GM12878 (cell line): Measurements from ENCODE around the gene ACTN3. TPM values are rescaled to one million over a fixed set of nuclear protein-coding genes. Genes with fewer than 3 reads are reported as not detected.
A peak's percentile ranks its signal among the peaks of the same experiment; 100 is the strongest.

Experiments
- ATAC-seq: fragments of 200-7000 bp; cut with Tn5 transposase; 3 replicates; pipeline ENCODE4 v1.9.1; 2020; ENCODE audit warnings: mild to moderate bottlenecking, moderate library complexity
- BruUV-seq: library from RNA; stranded (reverse); fragments of 400-500 nt; replicated peaks from 2 replicates; lab custom pipeline; 2021; lab: Mats Ljungman, UMichigan
- CTCF ChIA-PET: fragments of 300-600 bp; sonication (Branson Sonifier 250); formaldehyde crosslinking; extraction: SDS; loops from one replicate; lab custom pipeline; 2021; ENCODE audit warnings: inconsistent platforms; lab: Yijun Ruan, JAX
- POLR2A ChIA-PET: fragments of 350-600 bp; formaldehyde crosslinking; extraction: SDS; loops from one replicate; lab custom pipeline; 2021; ENCODE audit warnings: inconsistent platforms; lab: Charles Lee
- RAD21 ChIA-PET: fragments of 300-600 bp; sonication (Branson Sonifier 250); formaldehyde crosslinking; loops from one replicate; lab custom pipeline; 2023; ENCODE audit warnings: antibody characterized with exemption; ENCODE audit not compliant: unreplicated experiment; lab: Charles Lee
- SMC1A ChIA-PET: fragments of 300-600 bp; sonication (Branson Sonifier 250); formaldehyde crosslinking; loops from one replicate; lab custom pipeline; 2023; ENCODE audit not compliant: unreplicated experiment, uncharacterized antibody; lab: Charles Lee
- DNase-seq: peaks from one replicate; pipeline ENCODE4 v3.0.0-alpha.2; 2011; ENCODE audit warnings: low read depth, low spot score
- FAIRE-seq: peaks from 3 replicates; lab custom pipeline; 2011; peaks lifted over from hg19 to GRCh38; lab: Jason Lieb, UNC
- H2AFZ ChIP-seq: 2 replicates; pipeline ENCODE4 v1.6.0; 2011; ENCODE audit warnings: low read depth, low read length, control low read depth; ENCODE audit not compliant: control insufficient read depth
- H3K27ac ChIP-seq: 2 replicates; pipeline ENCODE4 v1.5.1; 2011; ENCODE audit warnings: control low read depth; ENCODE audit not compliant: control insufficient read depth, insufficient read depth
- H3K27me3 ChIP-seq, 2 experiments: replicated peaks in 1 of 2; 2 replicates each; pipeline versions ENCODE4 v1.6.0 to v1.6.1; 2011; ENCODE audit warnings: low read length in 1 of 2; ENCODE audit not compliant: control insufficient read depth in 2 of 2, insufficient read depth in 2 of 2
- H3K36me3 ChIP-seq, 2 experiments: 2 replicates each; pipeline ENCODE4 v1.5.1; 2011; ENCODE audit warnings: low read length in 1 of 2; ENCODE audit not compliant: control insufficient read depth in 2 of 2, insufficient read depth in 2 of 2
- H3K4me1 ChIP-seq: 2 replicates; pipeline ENCODE4 v1.6.1; 2011; ENCODE audit warnings: mild to moderate bottlenecking, low read length, moderate library complexity, mixed read lengths; ENCODE audit not compliant: control insufficient read depth, insufficient read depth
- H3K4me2 ChIP-seq: 2 replicates; pipeline ENCODE4 v1.6.0; 2011; ENCODE audit warnings: control low read depth; ENCODE audit not compliant: control insufficient read depth, insufficient read depth
- H3K4me3 ChIP-seq: fragments of 200-600 bp; sonication (generic); 2 replicates; pipeline ENCODE4 v1.5.1; 2016
- H3K79me2 ChIP-seq: 2 replicates; pipeline ENCODE4 v1.6.0; 2011; ENCODE audit warnings: low read length; ENCODE audit not compliant: control insufficient read depth, insufficient read depth
- H3K9ac ChIP-seq: 2 replicates; pipeline ENCODE4 v1.8.0; 2011; ENCODE audit warnings: low read length, control low read depth, mixed read lengths; ENCODE audit not compliant: control insufficient read depth, insufficient read depth
- H3K9me3 ChIP-seq: replicated peaks from 3 replicates; pipeline ENCODE4 v1.5.1; 2011; ENCODE audit warnings: mild to moderate bottlenecking, low read length; ENCODE audit not compliant: control insufficient read depth, insufficient read depth
- H4K20me1 ChIP-seq: 2 replicates; pipeline ENCODE4 v1.6.0; 2011; ENCODE audit not compliant: control insufficient read depth, insufficient read depth
- ASH2L ChIP-seq: fragments of 300-600, 200-600 bp; sonication (generic); IDR thresholded peaks from 2 replicates; pipeline ENCODE4 v1.6.1; 2017; ENCODE audit warnings: low read depth, mild to moderate bottlenecking, borderline replicate concordance
- CHD2 ChIP-seq: IDR thresholded peaks from 2 replicates; pipeline ENCODE4 v1.6.1; 2011; ENCODE audit warnings: low read depth, low read length, improper control_type of control experiment, borderline replicate concordance
- E2F4 ChIP-seq: IDR thresholded peaks from 2 replicates; pipeline ENCODE4 v1.6.1; 2012; ENCODE audit warnings: low read depth, low read length, improper control_type of control experiment
- LARP7 ChIP-seq: fragments of 450-650 bp; IDR thresholded peaks from 2 replicates; pipeline ENCODE4 v1.6.1; 2017; ENCODE audit warnings: mild to moderate bottlenecking
- MTA2 ChIP-seq: fragments of 450-650 bp; IDR thresholded peaks from 2 replicates; pipeline ENCODE4 v1.6.1; 2016; ENCODE audit warnings: low read depth, mild to moderate bottlenecking, moderate library complexity
- MXI1 ChIP-seq: fragments of 150-350 bp; IDR thresholded peaks from 2 replicates; pipeline ENCODE4 v1.6.1; 2011; ENCODE audit warnings: low read depth, mild to moderate bottlenecking, inconsistent platforms, low read length, improper control_type of control experiment
- PML ChIP-seq: IDR thresholded peaks from 2 replicates; pipeline ENCODE4 v1.6.1; 2012; ENCODE audit warnings: low read length, inconsistent platforms
- PRDM15 ChIP-seq: fragments of 450-650 bp; formaldehyde crosslinking; IDR thresholded peaks from 2 replicates; pipeline ENCODE4 v1.4.0; 2020; ENCODE audit warnings: mild to moderate bottlenecking, moderate library complexity
- SIX5 ChIP-seq: IDR thresholded peaks from 2 replicates; pipeline ENCODE4 v1.6.1; 2011; ENCODE audit warnings: mild to moderate bottlenecking, low read depth, low read length, moderate library complexity; ENCODE audit not compliant: severe bottlenecking
- SMARCA5 ChIP-seq: fragments of 450-650 bp; IDR thresholded peaks from 2 replicates; pipeline ENCODE4 v1.6.1; 2017; ENCODE audit warnings: mild to moderate bottlenecking
- WGBS: methylation state at CpG from one replicate; pipeline ENCODE4 v1.1.6; 2016; ENCODE audit warnings: low lambda C conversion rate; ENCODE audit not compliant: insufficient replicate concordance, insufficient coverage; ENCODE audit errors: missing lambda C conversion rate; 5-methylcytosine and 5-hydroxymethylcytosine counted together
- in situ Hi-C: fragments of 300-500 bp; cut with MboI; formaldehyde crosslinking; loops from 9 replicates; pipeline ENCODE4 v1.14.3; 2018; ENCODE audit warnings: mixed read lengths
- intact Hi-C: fragments of 100-400 bp; cut with micrococcal nuclease; formaldehyde crosslinking; loops from one replicate; pipeline ENCODE4 v1.14.2; 2022; ENCODE audit not compliant: unreplicated experiment
- polyA plus RNA-seq, 11 experiments: library from polyadenylated mRNA; depleted of rRNA in 4 of 11; unstranded in 6 of 11; stranded (reverse) in 5 of 11; fragments of >200 nt; fragmentation: Nextera tagmentation in 4 of 11; fragmentation: Illumina TruSeq in 1 of 11; extraction: Ambion mirVana in 4 of 11; extraction: Trizol in 1 of 11; gene quantifications; 1 replicate in 1 of 11; 2 replicates in 10 of 11; pipeline versions ENCODE4 v1.2.1 to v1.2.3, GENCODE V29; 2011 to 2016; ENCODE audit warnings: inconsistent platforms in 2 of 11, missing spikeins in 2 of 11, low read depth in 1 of 11
- total RNA-seq, 4 experiments: library from RNA; depleted of rRNA in 3 of 4; stranded (reverse); fragments of >200 nt in 3 of 4; fragmentation: Illumina TruSeq in 1 of 4; extraction: Trizol in 1 of 4; gene quantifications; 2 replicates each; pipeline versions ENCODE4 v1.2.1 to v1.2.3, GENCODE V29; 2013 to 2021
- TF ChIP-seq, protein P1 (sequence below): IDR thresholded peaks from 2 replicates; pipeline ENCODE4 v1.6.1; 2011; ENCODE audit warnings: low read depth, mild to moderate bottlenecking, low read length, moderate library complexity, borderline replicate concordance; ENCODE audit errors: extremely low read depth

The ACTN3 gene
- total and polyA plus RNA-seq, 10 of the 15 experiments (the other 5 are each of a cell fraction or from before 2014, with no cell fraction given): 0.06 to 0.67 (median 0.17) TPM; not detected in 3

DNA sequence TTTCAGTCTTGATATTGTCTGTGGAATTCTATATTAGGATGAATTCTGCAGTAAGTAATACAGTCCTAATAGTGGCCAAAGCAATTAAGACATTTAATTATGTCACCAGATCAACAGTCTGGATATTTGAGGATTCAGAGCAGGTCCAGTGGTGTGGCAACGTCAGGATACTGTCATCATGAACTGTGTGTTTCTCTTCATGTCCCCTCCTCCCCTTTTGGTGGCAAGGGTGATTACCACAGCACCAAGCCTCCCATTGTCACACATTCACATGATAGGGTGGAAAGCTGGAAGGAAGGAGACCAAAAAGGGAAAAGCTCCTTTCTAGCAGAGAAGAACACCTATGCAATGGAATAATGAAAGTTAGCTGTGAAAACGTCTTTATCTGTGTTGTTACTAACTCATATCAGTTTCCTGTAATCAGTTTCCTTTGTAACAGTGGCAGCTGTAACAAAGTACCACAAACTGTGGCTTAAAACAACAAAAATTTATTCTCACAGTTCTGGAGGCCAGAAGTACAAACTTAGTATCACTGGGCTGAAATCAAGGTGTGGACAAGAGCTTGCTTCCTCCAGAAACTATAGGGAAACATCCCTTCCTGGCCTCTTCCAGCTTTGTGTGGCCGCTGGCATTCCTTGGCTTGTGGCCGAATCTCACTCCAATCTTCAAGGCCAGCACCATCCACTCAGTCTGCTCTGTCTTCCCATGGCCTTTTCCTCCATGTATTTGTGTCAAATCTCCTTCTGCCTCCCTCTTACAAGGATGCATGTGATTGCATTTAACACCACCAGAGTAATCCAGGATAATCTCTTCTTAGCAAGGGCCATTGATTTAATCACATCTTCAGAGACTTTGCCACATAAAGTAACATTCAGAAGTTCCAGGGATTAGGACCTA lies 63.3 kb downstream of the ACTN3 start:
- TSS peak; percentile 54 for BruUV-seq
- CTCF ChIA-PET: interaction anchor here (1.0 to 4.5 kb wide), 3 partner anchors 14 to 44 kb away, joined by 3 to 21 read pairs (median 3); no protein-coding TSS in a partner anchor

More for the DNA sequence above, 63.3 kb downstream of the ACTN3 start:
- no peak for DNase-seq
- peak overlapping the region; percentile 11 for H3K27ac ChIP-seq
- H3K4me2 ChIP-seq: peak overlapping the region; percentile 1; the same call in 1 of the 2 replicates
- in situ Hi-C loops: no loop called here
- RAD21 ChIA-PET: interaction anchor here (1.4 to 1.7 kb wide), 2 partner anchors 9 to 68 kb away, joined by 3 to 6 read pairs; partner anchors contain the start of gene RBM4B
- no peak overlapping the region for H3K9ac ChIP-seq
- no peak for ATAC-seq
- SMC1A ChIA-PET: interaction anchor here (0.6 to 1.0 kb wide), 5 partner anchors 9 to 154 kb away, joined by 3 to 4 read pairs (median 3); partner anchors contain the start of gene DPP3
- TF ChIP-seq MTA2 (no peak), SMARCA5 (no peak), PRDM15 (CRISPR knock-in tag) (no peak), MXI1 (no peak), PML (no peak), LARP7 (no peak), SIX5 (no peak), ASH2L (no peak), CHD2 (no peak), E2F4 (no peak)
- TF ChIP-seq, protein P1, sequence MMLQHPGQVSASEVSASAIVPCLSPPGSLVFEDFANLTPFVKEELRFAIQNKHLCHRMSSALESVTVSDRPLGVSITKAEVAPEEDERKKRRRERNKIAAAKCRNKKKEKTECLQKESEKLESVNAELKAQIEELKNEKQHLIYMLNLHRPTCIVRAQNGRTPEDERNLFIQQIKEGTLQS: no peak
- peaks cover 30% of the 10 kb centered on the region for H3K4me1 ChIP-seq
- H3K79me2 ChIP-seq: no peaks in the 10 kb centered on the region
- POLR2A ChIA-PET: interaction anchor here (0.8 to 1.5 kb wide), 3 partner anchors 10 to 17 kb away, joined by 3 read pairs; partner anchors contain the start of genes CCDC87 and CCS
- FAIRE-seq: no peak
- intact Hi-C loops: no loop called here
- no peaks in the 10 kb centered on the region for H4K20me1 ChIP-seq
- no peaks in the 10 kb centered on the region for H3K27me3 ChIP-seq
- no peak overlapping the region; the same call in 1 of the 2 replicates for H2AFZ ChIP-seq
- H3K9me3 ChIP-seq: no peaks in the 10 kb centered on the region
- peaks cover 0 to 5% of the 10 kb centered on the region in 2 experiments; a peak in 3 of 4 replicates for H3K36me3 ChIP-seq
- no peak overlapping the region for H3K4me3 ChIP-seq
- WGBS: 57% methylated on average over 4 of the region's 4 CpGs
